K562 (cell line): ENCODE results near the gene ARHGAP33. TPM values are rescaled to one million over a fixed set of nuclear protein-coding genes. Genes with fewer than 3 reads are reported as not detected.
"Not testable (repeated sequence)": the region's sequence is repeated elsewhere in the genome, so short reads cannot be mapped to it uniquely, and the experiment has no call there.

Experiments
- ATAC-seq: fragments of 200-7000 bp; cut with Tn5 transposase; 3 replicates; pipeline ENCODE4 v1.9.1; 2020; ENCODE audit warnings: moderate library complexity
- BruUV-seq: library from RNA; stranded (reverse); fragments of 400-500 nt; replicated peaks from 2 replicates; lab custom pipeline; 2021; lab: Mats Ljungman, UMichigan
- CTCF ChIA-PET: fragments of 300-600 bp; formaldehyde crosslinking; extraction: SDS; loops from one replicate; lab custom pipeline; 2021; ENCODE audit warnings: low intra/inter-chr PET ratio; lab: Yijun Ruan, JAX
- POLR2A ChIA-PET: fragments of 300-600, 350-650 bp; sonication (Branson Sonifier 250); formaldehyde crosslinking; extraction: SDS; loops from one replicate; lab custom pipeline; 2021; ENCODE audit warnings: antibody characterized with exemption, inconsistent platforms; lab: Yijun Ruan, JAX
- DNase-seq, 4 experiments: peaks; one replicate each; pipeline versions ENCODE4 v3.0.0 to v3.0.0-alpha.2; 2011 to 2018; ENCODE audit warnings: low spot score in 3 of 4, mixed read lengths in 3 of 4; ENCODE audit errors: extremely low read depth in 1 of 4
- FAIRE-seq: peaks from 2 replicates; lab custom pipeline; 2011; peaks lifted over from hg19 to GRCh38; lab: Jason Lieb, UNC
- H2AFZ ChIP-seq: 2 replicates; pipeline ENCODE4 v1.6.0; 2011; ENCODE audit warnings: low read depth, low read length, control low read depth, inconsistent platforms
- H3K27ac ChIP-seq: fragments of 200-600 bp; 3 replicates; pipeline ENCODE4 v1.8.0; 2011; ENCODE audit warnings: low read depth, mild to moderate bottlenecking, control low read depth, inconsistent platforms, low read length, moderate library complexity, mixed read lengths; ENCODE audit errors: extremely low read depth
- H3K27me3 ChIP-seq, 2 experiments: fragments of 300-600 bp in 1 of 2; 2 replicates in 1 of 2; 3 replicates in 1 of 2; pipeline versions ENCODE4 v1.6.0 to v1.8.0; 2011; ENCODE audit warnings: inconsistent platforms in 2 of 2, low read length in 2 of 2, mild to moderate bottlenecking in 1 of 2, mixed read lengths in 1 of 2, moderate library complexity in 1 of 2; ENCODE audit not compliant: control insufficient read depth in 2 of 2, insufficient read depth in 2 of 2
- H3K36me3 ChIP-seq: fragments of 300-600 bp; 3 replicates; pipeline ENCODE4 v1.8.0; 2011; ENCODE audit warnings: mild to moderate bottlenecking, low read length, inconsistent platforms; ENCODE audit not compliant: control insufficient read depth, insufficient read depth
- H3K4me1 ChIP-seq, 2 experiments: fragments of 200-600 bp in 1 of 2; replicated peaks in 1 of 2; 2 replicates in 1 of 2; 3 replicates in 1 of 2; pipeline versions ENCODE4 v1.5.1 to v1.8.0; 2011; ENCODE audit warnings: inconsistent platforms in 2 of 2, low read length in 2 of 2, mild to moderate bottlenecking in 1 of 2, mixed read lengths in 1 of 2, moderate library complexity in 1 of 2; ENCODE audit not compliant: control insufficient read depth in 2 of 2, insufficient read depth in 2 of 2
- H3K4me2 ChIP-seq: 2 replicates; pipeline ENCODE4 v1.6.1; 2011; ENCODE audit warnings: low read length, control low read depth, inconsistent platforms, mixed read lengths; ENCODE audit not compliant: insufficient read depth
- H3K4me3 ChIP-seq: fragments of 200-600 bp; sonication (generic), shearing (Covaris generic); 2 replicates; pipeline ENCODE4 v1.5.1; 2016; ENCODE audit warnings: control low read depth, inconsistent platforms
- H3K79me2 ChIP-seq: fragments of 200-600 bp; 3 replicates; pipeline ENCODE4 v1.8.0; 2011; ENCODE audit warnings: low read length, inconsistent platforms; ENCODE audit not compliant: control insufficient read depth, insufficient read depth
- H3K9ac ChIP-seq, 2 experiments: 2 replicates each; pipeline versions ENCODE4 v1.6.0 to v1.6.1; 2011; ENCODE audit warnings: low read depth in 2 of 2, low read length in 2 of 2, control low read depth in 1 of 2, inconsistent platforms in 1 of 2, mild to moderate bottlenecking in 1 of 2, mixed read lengths in 1 of 2; ENCODE audit not compliant: insufficient read depth in 1 of 2
- H3K9me1 ChIP-seq: one replicate; pipeline ENCODE4 v1.6.0; 2011; ENCODE audit warnings: inconsistent platforms, mild to moderate bottlenecking, low read length, moderate library complexity; ENCODE audit not compliant: control insufficient read depth, insufficient read depth
- H3K9me3 ChIP-seq: replicated peaks from 2 replicates; pipeline ENCODE4 v1.5.1; 2011; ENCODE audit warnings: low read depth, low read length, inconsistent platforms; ENCODE audit not compliant: control insufficient read depth, insufficient read depth
- H4K20me1 ChIP-seq: replicated peaks from 2 replicates; pipeline ENCODE4 v1.6.1; 2011; ENCODE audit warnings: low read length, inconsistent platforms, mixed read lengths; ENCODE audit not compliant: control insufficient read depth, insufficient read depth
- ZNF384 ChIP-seq: IDR thresholded peaks from 2 replicates; pipeline ENCODE4 v1.6.1; 2012; ENCODE audit warnings: low read depth, low read length, improper control_type of control experiment
- WGBS: fragments of 100-300 bp; shearing (Covaris generic); methylation state at CpG from one replicate; pipeline ENCODE4 v1.1.6; 2016; ENCODE audit warnings: low coverage, mixed read lengths; ENCODE audit not compliant: insufficient coverage; ENCODE audit errors: missing lambda C conversion rate; 5-methylcytosine and 5-hydroxymethylcytosine counted together
- in situ Hi-C: fragments of 300-500 bp; cut with MboI; formaldehyde crosslinking; loops from 4 replicates; pipeline ENCODE4 v1.15.0; 2018; ENCODE audit warnings: inconsistent platforms, mixed read lengths
- intact Hi-C: fragments of 100-400 bp; cut with micrococcal nuclease; formaldehyde crosslinking; loops from 2 replicates; pipeline ENCODE4 v1.14.2; 2022
- polyA plus RNA-seq, 8 experiments: library from polyadenylated mRNA; depleted of rRNA in 4 of 8; stranded (reverse) in 5 of 8; unstranded in 3 of 8; fragments of >200 nt; fragmentation: Nextera tagmentation in 2 of 8; fragmentation: Illumina TruSeq in 1 of 8; extraction: Ambion mirVana in 2 of 8; extraction: Trizol in 1 of 8; gene quantifications; 2 replicates each; pipeline versions ENCODE4 v1.2.1 to v1.2.3, GENCODE V29; 2011 to 2014; ENCODE audit warnings: inconsistent platforms in 1 of 8, missing spikeins in 1 of 8
- total RNA-seq, 7 experiments: library from RNA; depleted of rRNA in 6 of 7; stranded (reverse); fragments of >200 nt in 6 of 7; fragmentation: Illumina TruSeq in 2 of 7; extraction: Trizol in 2 of 7; gene quantifications; 2 replicates each; pipeline versions ENCODE4 v1.2.1 to v1.2.3, GENCODE V29; 2011 to 2021; ENCODE audit warnings: low replicate concordance in 1 of 7
- TF ChIP-seq, protein P1 (sequence below): sonication (generic); formaldehyde crosslinking; IDR thresholded peaks from 2 replicates; pipeline ENCODE4 v1.8.0; 2022; ENCODE audit warnings: mild to moderate bottlenecking, missing genetic modification reagents

The ARHGAP33 gene
- total and polyA plus RNA-seq, 9 of the 15 experiments (the other 6 are each of a cell fraction or from before 2014, with no cell fraction given), result 0.06 to 26.6 (median 1.6) TPM; not detected in 1

DNA sequence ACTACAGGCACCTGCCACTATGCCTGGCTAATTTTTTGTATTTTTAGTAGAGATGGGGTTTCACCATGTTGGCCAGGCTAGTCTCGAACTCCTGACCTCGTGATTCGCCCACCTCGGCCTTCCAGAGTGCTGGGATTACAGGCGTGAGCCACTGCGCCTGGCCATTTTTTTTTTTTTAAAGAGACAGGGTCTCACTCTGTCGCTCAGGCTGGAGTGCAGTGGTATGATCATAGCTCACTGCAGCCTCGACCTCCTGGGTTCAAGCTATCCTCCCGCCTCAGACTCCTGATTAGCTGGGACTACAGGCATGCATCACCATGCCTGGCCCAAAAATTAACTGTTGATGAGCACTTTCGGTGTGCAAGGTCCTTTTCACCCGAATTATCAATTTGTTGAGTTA, 60.7 kb downstream of the ARHGAP33 start:
- DNase-seq, in situ Hi-C loops, H3K4me2 ChIP-seq, intact Hi-C loops, H3K4me3 ChIP-seq, H3K27ac ChIP-seq, H3K79me2 ChIP-seq, H3K9ac ChIP-seq, ATAC-seq, BruUV-seq, H3K36me3 ChIP-seq, CTCF ChIA-PET, H3K9me3 ChIP-seq, H4K20me1 ChIP-seq, H3K4me1 ChIP-seq, H3K9me1 ChIP-seq, H2AFZ ChIP-seq, FAIRE-seq: not testable (repeated sequence)
- TF ChIP-seq ZNF384, result 0 out of 2 replicates have a peak, but pooled peaks have one; percentile 57
- TF ChIP-seq, protein P1, sequence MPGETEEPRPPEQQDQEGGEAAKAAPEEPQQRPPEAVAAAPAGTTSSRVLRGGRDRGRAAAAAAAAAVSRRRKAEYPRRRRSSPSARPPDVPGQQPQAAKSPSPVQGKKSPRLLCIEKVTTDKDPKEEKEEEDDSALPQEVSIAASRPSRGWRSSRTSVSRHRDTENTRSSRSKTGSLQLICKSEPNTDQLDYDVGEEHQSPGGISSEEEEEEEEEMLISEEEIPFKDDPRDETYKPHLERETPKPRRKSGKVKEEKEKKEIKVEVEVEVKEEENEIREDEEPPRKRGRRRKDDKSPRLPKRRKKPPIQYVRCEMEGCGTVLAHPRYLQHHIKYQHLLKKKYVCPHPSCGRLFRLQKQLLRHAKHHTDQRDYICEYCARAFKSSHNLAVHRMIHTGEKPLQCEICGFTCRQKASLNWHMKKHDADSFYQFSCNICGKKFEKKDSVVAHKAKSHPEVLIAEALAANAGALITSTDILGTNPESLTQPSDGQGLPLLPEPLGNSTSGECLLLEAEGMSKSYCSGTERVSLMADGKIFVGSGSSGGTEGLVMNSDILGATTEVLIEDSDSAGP (CRISPR knock-in tag), result 0 out of 2 replicates have a peak, but pooled peaks have one; percentile 53
- peaks cover 12 to 42% of the 10 kb centered on the region in 2 experiments; a peak in 4 of 5 replicates for H3K27me3 ChIP-seq
- WGBS, result 0% methylated on average over 11 of the region's 11 CpGs
- POLR2A ChIA-PET, result interaction anchor here (0.5 to 0.8 kb wide), 2 partner anchors 11 to 101 kb away, joined by 3 to 4 read pairs; no protein-coding TSS in a partner anchor

Other genes starting within 250 kb of the ARHGAP33 start
Only the 7 nearest of the 29 such genes appear.
- 12.1 and 14.3 TPM in 2 replicates for gene IGFLR1, start 33.1 kb upstream of the ARHGAP33 start, total RNA-seq (2014; rRNA removed)
- gene IGFLR1, start 33.1 kb upstream of the ARHGAP33 start, total RNA-seq (2014; rRNA removed; fragmentation: Illumina TruSeq; extraction: Trizol), result 1.2 and 3.6 TPM in 2 replicates
- gene IGFLR1, start 33.1 kb upstream of the ARHGAP33 start, total RNA-seq (2015; rRNA removed; fragmentation: Illumina TruSeq; extraction: Trizol), result 4.6 and 9.1 TPM in 2 replicates
- 7.8 and 12.1 TPM in 2 replicates for gene IGFLR1, start 33.1 kb upstream of the ARHGAP33 start, total RNA-seq (2021)
- gene IGFLR1, start 33.1 kb upstream of the ARHGAP33 start, polyA plus RNA-seq (2011; rRNA removed), result 4.0 and 4.2 TPM in 2 replicates
- 6.8 and 9.2 TPM in 2 replicates for gene IGFLR1, start 33.1 kb upstream of the ARHGAP33 start, polyA plus RNA-seq (2014; fragmentation: Illumina TruSeq; extraction: Trizol)
- gene IGFLR1, start 33.1 kb upstream of the ARHGAP33 start, polyA plus RNA-seq (2014; fragmentation: Nextera tagmentation; extraction: Ambion mirVana), result 1 to 10 TPM; 1.0 to 2.6 TPM
- gene IGFLR1, start 33.1 kb upstream of the ARHGAP33 start, polyA plus RNA-seq (2014; rRNA removed), result 11.6 and 15.0 TPM in 2 replicates
- 11.3 and 14.0 TPM in 2 replicates for gene U2AF1L4, start 30.1 kb upstream of the ARHGAP33 start, total RNA-seq (2014; rRNA removed)
- 6.6 and 8.4 TPM in 2 replicates for gene U2AF1L4, start 30.1 kb upstream of the ARHGAP33 start, total RNA-seq (2014; rRNA removed; fragmentation: Illumina TruSeq; extraction: Trizol)
- gene U2AF1L4, start 30.1 kb upstream of the ARHGAP33 start, total RNA-seq (2015; rRNA removed; fragmentation: Illumina TruSeq; extraction: Trizol), result 8.9 and 12.6 TPM in 2 replicates
- 11.2 and 14.8 TPM in 2 replicates for gene U2AF1L4, start 30.1 kb upstream of the ARHGAP33 start, total RNA-seq (2021)
- 9.5 and 16.9 TPM in 2 replicates for gene U2AF1L4, start 30.1 kb upstream of the ARHGAP33 start, polyA plus RNA-seq (2011; rRNA removed)
- 14.4 and 16.7 TPM in 2 replicates for gene U2AF1L4, start 30.1 kb upstream of the ARHGAP33 start, polyA plus RNA-seq (2014; fragmentation: Illumina TruSeq; extraction: Trizol)
- gene U2AF1L4, start 30.1 kb upstream of the ARHGAP33 start, polyA plus RNA-seq (2014; fragmentation: Nextera tagmentation; extraction: Ambion mirVana), result 10 to 100 TPM in 1 of 2 experiments, 1 to 10 TPM in 1; 9.7 to 16.7 TPM
- 14.4 and 19.5 TPM in 2 replicates for gene U2AF1L4, start 30.1 kb upstream of the ARHGAP33 start, polyA plus RNA-seq (2014; rRNA removed)
- 42.3 and 49.6 TPM in 2 replicates for gene PSENEN, start 29.9 kb upstream of the ARHGAP33 start, total RNA-seq (2014; rRNA removed)
- gene PSENEN, start 29.9 kb upstream of the ARHGAP33 start, total RNA-seq (2014; rRNA removed; fragmentation: Illumina TruSeq; extraction: Trizol), result 48.0 and 53.3 TPM in 2 replicates
- gene PSENEN, start 29.9 kb upstream of the ARHGAP33 start, total RNA-seq (2015; rRNA removed; fragmentation: Illumina TruSeq; extraction: Trizol), result 59.0 and 61.1 TPM in 2 replicates
- 63.1 and 65.7 TPM in 2 replicates for gene PSENEN, start 29.9 kb upstream of the ARHGAP33 start, total RNA-seq (2021)
- 29.6 and 34.5 TPM in 2 replicates for gene PSENEN, start 29.9 kb upstream of the ARHGAP33 start, polyA plus RNA-seq (2011; rRNA removed)
- 54.2 and 58.6 TPM in 2 replicates for gene PSENEN, start 29.9 kb upstream of the ARHGAP33 start, polyA plus RNA-seq (2014; fragmentation: Illumina TruSeq; extraction: Trizol)
- 100 to 1,000 TPM; 261 to 299 TPM for gene PSENEN, start 29.9 kb upstream of the ARHGAP33 start, polyA plus RNA-seq (2014; fragmentation: Nextera tagmentation; extraction: Ambion mirVana)
- 76.5 and 79.2 TPM in 2 replicates for gene PSENEN, start 29.9 kb upstream of the ARHGAP33 start, polyA plus RNA-seq (2014; rRNA removed)
- gene LIN37, start 27.0 kb upstream of the ARHGAP33 start, total RNA-seq (2014; rRNA removed), result 7.7 and 10.3 TPM in 2 replicates
- gene LIN37, start 27.0 kb upstream of the ARHGAP33 start, total RNA-seq (2014; rRNA removed; fragmentation: Illumina TruSeq; extraction: Trizol), result 5.0 and 5.7 TPM in 2 replicates
- 8.5 and 8.6 TPM in 2 replicates for gene LIN37, start 27.0 kb upstream of the ARHGAP33 start, total RNA-seq (2015; rRNA removed; fragmentation: Illumina TruSeq; extraction: Trizol)
- 9.2 TPM in 2 replicates for gene LIN37, start 27.0 kb upstream of the ARHGAP33 start, total RNA-seq (2021)
- 4.4 and 8.7 TPM in 2 replicates for gene LIN37, start 27.0 kb upstream of the ARHGAP33 start, polyA plus RNA-seq (2011; rRNA removed)
- gene LIN37, start 27.0 kb upstream of the ARHGAP33 start, polyA plus RNA-seq (2014; fragmentation: Illumina TruSeq; extraction: Trizol), result 11.5 and 14.4 TPM in 2 replicates
- 1 to 10 TPM; 1.2 to 3.1 TPM for gene LIN37, start 27.0 kb upstream of the ARHGAP33 start, polyA plus RNA-seq (2014; fragmentation: Nextera tagmentation; extraction: Ambion mirVana)
- gene LIN37, start 27.0 kb upstream of the ARHGAP33 start, polyA plus RNA-seq (2014; rRNA removed), result 9.0 and 12.5 TPM in 2 replicates
- gene HSPB6, start 18.5 kb upstream of the ARHGAP33 start, total RNA-seq (2014; rRNA removed), result not detected in 2 replicates
- gene HSPB6, start 18.5 kb upstream of the ARHGAP33 start, total RNA-seq (2014; rRNA removed; fragmentation: Illumina TruSeq; extraction: Trizol), result not detected in 2 replicates
- not detected in 2 replicates for gene HSPB6, start 18.5 kb upstream of the ARHGAP33 start, total RNA-seq (2015; rRNA removed; fragmentation: Illumina TruSeq; extraction: Trizol)
- 0.40 and 0.55 TPM in 2 replicates for gene HSPB6, start 18.5 kb upstream of the ARHGAP33 start, total RNA-seq (2021)
- 0.05 TPM in 1 of 2 replicates, not detected in the other for gene HSPB6, start 18.5 kb upstream of the ARHGAP33 start, polyA plus RNA-seq (2011; rRNA removed)
- 0.14 TPM in 1 of 2 replicates, not detected in the other for gene HSPB6, start 18.5 kb upstream of the ARHGAP33 start, polyA plus RNA-seq (2014; fragmentation: Illumina TruSeq; extraction: Trizol)
- gene HSPB6, start 18.5 kb upstream of the ARHGAP33 start, polyA plus RNA-seq (2014; fragmentation: Nextera tagmentation; extraction: Ambion mirVana), result not detected
- not detected in 2 replicates for gene HSPB6, start 18.5 kb upstream of the ARHGAP33 start, polyA plus RNA-seq (2014; rRNA removed)
- 3.5 and 8.6 TPM in 2 replicates for gene PROSER3, start 17.4 kb upstream of the ARHGAP33 start, total RNA-seq (2014; rRNA removed)
- gene PROSER3, start 17.4 kb upstream of the ARHGAP33 start, total RNA-seq (2014; rRNA removed; fragmentation: Illumina TruSeq; extraction: Trizol), result 4.2 and 5.1 TPM in 2 replicates
- gene PROSER3, start 17.4 kb upstream of the ARHGAP33 start, total RNA-seq (2015; rRNA removed; fragmentation: Illumina TruSeq; extraction: Trizol), result 4.3 and 5.7 TPM in 2 replicates
- 33.2 and 39.5 TPM in 2 replicates for gene PROSER3, start 17.4 kb upstream of the ARHGAP33 start, total RNA-seq (2021)
- 6.3 and 14.0 TPM in 2 replicates for gene PROSER3, start 17.4 kb upstream of the ARHGAP33 start, polyA plus RNA-seq (2011; rRNA removed)
- 32.4 and 33.3 TPM in 2 replicates for gene PROSER3, start 17.4 kb upstream of the ARHGAP33 start, polyA plus RNA-seq (2014; fragmentation: Illumina TruSeq; extraction: Trizol)
- gene PROSER3, start 17.4 kb upstream of the ARHGAP33 start, polyA plus RNA-seq (2014; fragmentation: Nextera tagmentation; extraction: Ambion mirVana), result 1 to 10 TPM; 1.0 to 1.5 TPM
- gene PROSER3, start 17.4 kb upstream of the ARHGAP33 start, polyA plus RNA-seq (2014; rRNA removed), result 12.8 and 14.7 TPM in 2 replicates
- not detected in 2 replicates for gene PRODH2, start 37.3 kb downstream of the ARHGAP33 start, total RNA-seq (2014; rRNA removed)
- not detected in 2 replicates for gene PRODH2, start 37.3 kb downstream of the ARHGAP33 start, total RNA-seq (2014; rRNA removed; fragmentation: Illumina TruSeq; extraction: Trizol)
- gene PRODH2, start 37.3 kb downstream of the ARHGAP33 start, total RNA-seq (2015; rRNA removed; fragmentation: Illumina TruSeq; extraction: Trizol), result not detected in 2 replicates
- not detected in 2 replicates for gene PRODH2, start 37.3 kb downstream of the ARHGAP33 start, total RNA-seq (2021)
- gene PRODH2, start 37.3 kb downstream of the ARHGAP33 start, polyA plus RNA-seq (2011; rRNA removed), result not detected in 2 replicates
- not detected in 2 replicates for gene PRODH2, start 37.3 kb downstream of the ARHGAP33 start, polyA plus RNA-seq (2014; fragmentation: Illumina TruSeq; extraction: Trizol)
- not detected for gene PRODH2, start 37.3 kb downstream of the ARHGAP33 start, polyA plus RNA-seq (2014; fragmentation: Nextera tagmentation; extraction: Ambion mirVana)
- gene PRODH2, start 37.3 kb downstream of the ARHGAP33 start, polyA plus RNA-seq (2014; rRNA removed), result not detected in 2 replicates